Heart left ventricle (tissue), 16 donors: Measurements from ENCODE around the gene IQGAP2. TPM values are rescaled to one million over a fixed set of nuclear protein-coding genes. Genes with fewer than 3 reads are reported as not detected.

ENCODE experiments used
- ATAC-seq, 4 donors: fragments of 200-7000 bp; cut with Tn5 transposase; one replicate each; pipeline ENCODE4 v1.9.1; 2020 to 2022; ENCODE audit warnings: moderate library complexity in 4 of 4, mild to moderate bottlenecking in 3 of 4, moderate number of reproducible peaks in 1 of 4
- DNase-seq, 5 donors: peaks; one replicate each; pipeline ENCODE4 v3.0.0-alpha.2; 2020
- H3K27ac ChIP-seq, 12 donors: fragments of 200-600 bp; sonication (generic) in 4 of 12; one replicate each; pipeline versions ENCODE4 v1.5.0 to v1.8.0; 2016 to 2022; ENCODE audit warnings: mild to moderate bottlenecking in 2 of 12
- H3K27me3 ChIP-seq, 9 donors: fragments of 200-600 bp; sonication (generic) in 2 of 9; one replicate each; pipeline versions ENCODE4 v1.5.1 to v1.8.0; 2016 to 2022; ENCODE audit warnings: mild to moderate bottlenecking in 3 of 9
- H3K36me3 ChIP-seq, 9 donors: fragments of 200-600 bp; sonication (generic) in 2 of 9; one replicate each; pipeline versions ENCODE4 v1.5.0 to v1.8.0; 2018 to 2022; ENCODE audit warnings: mild to moderate bottlenecking in 2 of 9
- H3K4me1 ChIP-seq, 12 donors: fragments of 200-600 bp; sonication (generic) in 4 of 12; one replicate each; pipeline versions ENCODE4 v1.5.0 to v1.8.0; 2016 to 2022; ENCODE audit warnings: mild to moderate bottlenecking in 3 of 12
- H3K4me3 ChIP-seq, 12 donors: fragments of 200-600 bp; sonication (generic) in 4 of 12; one replicate each; pipeline versions ENCODE4 v1.5.0 to v1.8.0; 2017 to 2022; ENCODE audit warnings: mild to moderate bottlenecking in 9 of 12, moderate library complexity in 4 of 12
- H3K9me3 ChIP-seq, 12 donors: fragments of 200-600 bp; sonication (generic) in 4 of 12; one replicate each; pipeline versions ENCODE4 v1.5.0 to v1.8.0; 2016 to 2022; ENCODE audit warnings: mild to moderate bottlenecking in 1 of 12
- POLR2A ChIP-seq, 2 donors: fragments of 450-650 bp; IDR thresholded peaks; one replicate each; pipeline ENCODE4 v1.6.1; 2017; ENCODE audit warnings: antibody characterized with exemption in 2 of 2, mild to moderate bottlenecking in 2 of 2, moderate library complexity in 2 of 2
- WGBS, 4 donors: extraction: QIAGEN DNeasy Blood & Tissue Kit in 2 of 4; methylation state at CpG; one replicate each; pipeline versions ENCODE4 v1.1.5 to v1.1.7; 2013 to 2018; 5-methylcytosine and 5-hydroxymethylcytosine counted together
- intact Hi-C, 10 donors: fragments of 100-400 bp; cut with DNase I; formaldehyde crosslinking; loops; one replicate each; pipeline versions ENCODE4 v1.11.1 to v1.14.2; 2022
- polyA plus RNA-seq, 2 donors: library from polyadenylated mRNA; stranded (reverse); fragments of 200-250 nt; gene quantifications; one replicate each; pipeline ENCODE4 v1.2.3, GENCODE V29; 2013
- total RNA-seq, 9 donors: library from RNA; depleted of rRNA in 2 of 9; stranded (reverse); fragments of >200 nt in 2 of 9; fragmentation: NEBNext Ultra II Directional in 3 of 9; extraction: Animal tissue kit (Norgen Biotek cat#: 25700) in 3 of 9; gene quantifications; one replicate each; pipeline versions ENCODE4 v1.1.0 to v1.2.4, GENCODE V29; 2016 to 2023
- TF ChIP-seq, protein P1 (sequence below), 12 donors: fragments of 200-600 bp; sonication (generic) in 4 of 12; IDR thresholded peaks; one replicate each; pipeline versions ENCODE4 v1.5.0 to v1.8.0; 2018 to 2022; ENCODE audit warnings: antibody characterized with exemption in 12 of 12, mild to moderate bottlenecking in 5 of 12
- donor health status: ischemic (EF 13 %, LVEDD 7.1; RV severe dilation, severe dysfunction).
- donor health status: healthy with polysubstance abuse.
- donor health status: DM: no; HTN: yes; CAD: no.
- donor health status: DM: no; HTN: no; CAD: no.
- donor health status: ischemic (EF 25% LVEDD 6.9; RV normal size, moderate dysfunction).
- donor health status: ischemic (EF 25% LVEDD 5.7; RV mildly dilated, moderate dysfunction).
- donor health status: healthy.
- donor health status: DM: yes; HTN: yes; CAD: no.
- donor health status: ischemic (EF 35%, LVEDD 5.7; RV mildly dilated, moderate dysfunction).
- donor health status: nonischemic (EF 11% LVEDD 7.7; RV severe dilation, severe dysfunction).
- donor health status: DM: yes; HTN: yes; CAD: no.
- donor health status: PGD.
- donor health status: ischemic (EF 29% LVEDD 5.4; RV normal size, mild dysfunction).
- donor health status: nonischemic (EF 23%, LVEDD 6.1; RV moderate dilation, normal function).

IQGAP2 gene
- total and polyA plus RNA-seq, 11 donors = 1.7 to 35.4 (median 6.1) TPM

DNA sequence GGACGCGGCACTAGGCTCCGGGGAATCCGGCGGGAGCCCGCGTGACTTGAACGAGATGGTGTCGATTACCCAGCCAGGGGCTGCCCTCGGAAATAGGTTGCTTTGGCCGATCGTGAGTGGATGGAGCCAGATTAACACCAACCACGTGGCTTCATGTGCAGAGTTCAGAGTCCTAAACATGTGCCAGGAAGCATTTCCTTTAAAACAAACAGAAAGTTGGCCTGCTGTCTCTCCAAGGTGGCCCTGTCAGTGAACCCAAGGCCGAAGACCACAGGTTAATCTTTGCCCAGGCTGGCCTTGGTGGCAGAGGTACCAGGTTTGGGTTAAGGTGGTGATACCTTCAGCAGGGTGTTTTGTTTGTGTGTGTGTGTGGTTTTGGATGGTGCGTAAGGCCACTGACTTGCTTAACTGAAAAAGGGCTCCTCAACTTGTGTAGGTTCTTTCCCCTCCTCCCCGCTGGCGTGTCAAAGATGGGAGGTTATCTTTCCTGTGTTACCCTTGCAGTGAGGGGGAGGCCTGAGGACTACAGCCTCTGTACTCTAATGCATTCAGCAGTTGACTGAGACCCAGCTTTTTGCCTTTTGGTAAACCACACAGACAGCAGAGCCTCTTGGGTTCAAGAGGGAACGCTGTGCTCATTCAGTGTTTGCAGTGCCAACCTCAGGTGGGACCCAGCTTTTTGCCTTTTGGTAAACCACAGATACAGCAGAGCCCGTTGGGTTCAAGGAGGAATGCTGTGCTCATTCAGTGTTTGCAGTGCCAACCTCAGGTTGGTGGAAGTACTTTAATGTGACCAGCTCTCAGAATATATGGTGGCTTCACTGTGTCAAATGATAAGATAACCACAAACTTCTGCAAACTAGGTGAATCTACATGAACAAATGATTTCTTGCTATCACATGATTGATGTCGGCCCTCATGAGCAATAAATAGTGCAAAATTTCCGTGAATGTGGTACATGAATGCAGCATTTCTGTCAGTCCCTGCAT lies 1.4 kb downstream of the IQGAP2 start:
- Histone ChIP-seq H3K4me1 (peaks cover 0 to 57% (median 10%) of the 10 kb centered on the region in 12 donors), H3K27ac (peak overlapping the region in 7 of 12 donors; percentile 45 to 96 (median 69)), H3K9me3 (no peaks in the 10 kb centered on the region), H3K27me3 (peaks cover 0 to 38% (median 13%) of the 10 kb centered on the region in 9 donors), H3K4me3 (peak overlapping the region; percentile 50 to 73 (median 60)), H3K36me3 (no peaks in the 10 kb centered on the region)
- 29 to 56% (median 32%) methylated on average over 9 to 21 of the region's 21 CpGs for WGBS, 4 donors
- DNase-seq (peak in 1 of 5 donors; percentile 28), ATAC-seq (peak in 3 of 4 donors; percentile 5 to 14 (median 5))
- TF ChIP-seq POLR2A (IDR thresholded peaks at IDR 0.05) = no peak
- TF ChIP-seq, protein P1, sequence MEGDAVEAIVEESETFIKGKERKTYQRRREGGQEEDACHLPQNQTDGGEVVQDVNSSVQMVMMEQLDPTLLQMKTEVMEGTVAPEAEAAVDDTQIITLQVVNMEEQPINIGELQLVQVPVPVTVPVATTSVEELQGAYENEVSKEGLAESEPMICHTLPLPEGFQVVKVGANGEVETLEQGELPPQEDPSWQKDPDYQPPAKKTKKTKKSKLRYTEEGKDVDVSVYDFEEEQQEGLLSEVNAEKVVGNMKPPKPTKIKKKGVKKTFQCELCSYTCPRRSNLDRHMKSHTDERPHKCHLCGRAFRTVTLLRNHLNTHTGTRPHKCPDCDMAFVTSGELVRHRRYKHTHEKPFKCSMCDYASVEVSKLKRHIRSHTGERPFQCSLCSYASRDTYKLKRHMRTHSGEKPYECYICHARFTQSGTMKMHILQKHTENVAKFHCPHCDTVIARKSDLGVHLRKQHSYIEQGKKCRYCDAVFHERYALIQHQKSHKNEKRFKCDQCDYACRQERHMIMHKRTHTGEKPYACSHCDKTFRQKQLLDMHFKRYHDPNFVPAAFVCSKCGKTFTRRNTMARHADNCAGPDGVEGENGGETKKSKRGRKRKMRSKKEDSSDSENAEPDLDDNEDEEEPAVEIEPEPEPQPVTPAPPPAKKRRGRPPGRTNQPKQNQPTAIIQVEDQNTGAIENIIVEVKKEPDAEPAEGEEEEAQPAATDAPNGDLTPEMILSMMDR (IDR thresholded peaks at IDR 0.05) = no peak
- intact Hi-C loops = loop anchor here in 1 of 10 donors (10.0 kb wide), 1 partner anchor 180 kb away; no protein-coding TSS in a partner anchor

GRCh38 chr5:76406014-76406413 lies 2.9 kb downstream of the IQGAP2 start:
- Histone ChIP-seq H3K36me3 (no peaks in the 10 kb centered on the region), H3K9me3 (no peaks in the 10 kb centered on the region), H3K4me1 (peaks cover 0 to 57% (median 10%) of the 10 kb centered on the region in 12 donors), H3K4me3 (peak overlapping the region in 2 of 12 donors; percentile 72 to 73), H3K27me3 (peaks cover 0 to 28% (median 7%) of the 10 kb centered on the region in 9 donors), H3K27ac (peak overlapping the region in 1 of 12 donors; percentile 15)
- intact Hi-C loops = loop anchor here in 1 of 10 donors (10.0 kb wide), 1 partner anchor 179 kb away; no protein-coding TSS in a partner anchor
- 50 to 78% (median 67%) methylated on average over 1 of the region's 1 CpG for WGBS, 4 donors
- TF ChIP-seq POLR2A (IDR thresholded peaks at IDR 0.05) = no peak
- TF ChIP-seq, protein P1 (IDR thresholded peaks at IDR 0.05) = no peak
- no peak for ATAC-seq
- no peak for DNase-seq

DNA sequence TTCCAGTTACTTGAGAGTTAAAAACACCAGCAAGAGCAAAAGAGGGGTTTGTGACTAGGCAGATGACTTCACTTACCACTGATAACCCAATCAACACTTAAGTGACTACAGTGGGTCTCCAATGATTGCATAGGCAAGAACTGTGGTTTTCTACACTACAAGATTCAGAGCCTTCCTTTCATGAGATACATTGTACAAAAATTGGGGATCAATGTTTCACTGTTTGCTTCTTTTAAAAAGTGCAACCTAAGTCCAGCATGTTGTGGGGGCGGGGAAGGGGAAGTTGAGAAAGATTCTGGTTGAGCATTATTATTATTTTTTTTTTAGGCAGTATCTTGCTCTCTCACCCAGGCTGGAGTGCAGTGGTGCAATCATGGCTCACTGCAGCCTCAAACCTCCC lies 3.6 kb downstream of the IQGAP2 start:
- H3K4me3 ChIP-seq = no peak overlapping the region
- ATAC-seq (no peak), DNase-seq (peak in 1 of 5 donors; percentile 37)
- H3K9me3 ChIP-seq = no peaks in the 10 kb centered on the region
- H3K27me3 ChIP-seq = peaks cover 0 to 21% (median 4%) of the 10 kb centered on the region in 9 donors
- 77 to 83% (median 79%) methylated on average over 1 of the region's 1 CpG for WGBS, 4 donors
- peak overlapping the region in 1 of 12 donors; percentile 15 for H3K27ac ChIP-seq
- TF ChIP-seq, protein P1 (IDR thresholded peaks at IDR 0.05) = no peak
- TF ChIP-seq POLR2A (IDR thresholded peaks at IDR 0.05) = no peak
- peaks cover 0 to 51% (median 10%) of the 10 kb centered on the region in 12 donors for H3K4me1 ChIP-seq
- H3K36me3 ChIP-seq = no peaks in the 10 kb centered on the region
- intact Hi-C loops = loop anchor here in 1 of 10 donors (10.0 kb wide), 1 partner anchor 178 kb away; no protein-coding TSS in a partner anchor
